Measurements from ENCODE around the gene LY6G6D. TPM values are rescaled to one million over a fixed set of nuclear protein-coding genes. Genes with fewer than 3 reads are reported as not detected.

The LY6G6D gene
- total RNA-seq, 1 experiment from 2014 or later = not detected

GRCh38 chr6:31761343-31761742, 46.2 kb downstream of the LY6G6D start:
- H3K36me3 Mint-ChIP-seq = peaks cover 25% of the 10 kb centered on the region
- no peak for DNase-seq (ENCODE audit: low spot score)
- H3K4me1 Mint-ChIP-seq = peaks cover 19% of the 10 kb centered on the region
- H3K9me3 Mint-ChIP-seq = no peaks in the 10 kb centered on the region
- ChIA-PET CTCF (interaction anchor here (1.8 kb wide), 1 partner anchor 9 kb away, joined by 8 read pairs; no protein-coding TSS in a partner anchor), POLR2A (no interaction called here)
- H3K27ac Mint-ChIP-seq = no peak overlapping the region
- H3K4me3 Mint-ChIP-seq = no peak overlapping the region
- TF ChIP-seq OVOL2 (CRISPR knock-in tag; IDR thresholded peaks at IDR 0.05; ENCODE audit: borderline replicate concordance) (no peak), EMX1 (CRISPR knock-in tag; IDR thresholded peaks at IDR 0.05) (no peak), ERG (CRISPR knock-in tag; IDR thresholded peaks at IDR 0.05) (no peak), MAX (CRISPR knock-in tag; IDR thresholded peaks at IDR 0.05) (no peak), GRHL2 (CRISPR knock-in tag; IDR thresholded peaks at IDR 0.05; ENCODE audit: insufficient replicate concordance, severe bottlenecking) (no peak), E2F5 (CRISPR knock-in tag; IDR thresholded peaks at IDR 0.05) (no peak), ATF6 (CRISPR knock-in tag; IDR thresholded peaks at IDR 0.05) (no peak), CREB1 (CRISPR knock-in tag; IDR thresholded peaks at IDR 0.05) (no peak), ELF4 (CRISPR knock-in tag; IDR thresholded peaks at IDR 0.05; ENCODE audit: low read depth) (no peak), PRRX2 (CRISPR knock-in tag; IDR thresholded peaks at IDR 0.05) (no peak), TEAD1 (CRISPR knock-in tag; IDR thresholded peaks at IDR 0.05) (no peak), SMAD4 (CRISPR knock-in tag; IDR thresholded peaks at IDR 0.05) (no peak), TEAD4 (CRISPR knock-in tag; IDR thresholded peaks at IDR 0.05) (no peak), STAT6 (CRISPR knock-in tag; conservative IDR thresholded peaks at IDR 0.05; ENCODE audit: low read depth) (no peak), ZNF219 (CRISPR knock-in tag; IDR thresholded peaks at IDR 0.05; ENCODE audit: borderline replicate concordance) (no peak), IRF1 (CRISPR knock-in tag; IDR thresholded peaks at IDR 0.05) (no peak), ZNF425 (CRISPR knock-in tag; conservative IDR thresholded peaks at IDR 0.05) (no peak), ZNF281 (CRISPR knock-in tag; IDR thresholded peaks at IDR 0.05) (no peak)
- no peak for ATAC-seq
- H3K27me3 Mint-ChIP-seq (ENCODE audit: low read depth) = no peaks in the 10 kb centered on the region

Data from WTC11 (cell line).